Aorta (tissue), 5 donors: ENCODE measurements around the gene PDE4A. TPM values are rescaled to one million over a fixed set of nuclear protein-coding genes. Genes with fewer than 3 reads are reported as not detected.

ENCODE experiments used
- ATAC-seq: fragments of 200-7000 bp; cut with Tn5 transposase; one replicate; pipeline ENCODE4 v1.9.1; 2022; ENCODE audit warnings: moderate library complexity; ENCODE audit not compliant: low FRiP score
- DNase-seq, 2 donors: peaks; one replicate each; pipeline ENCODE4 v3.0.0-alpha.2; 2020
- H3K27ac ChIP-seq, 2 donors: one replicate each; pipeline ENCODE4 v1.5.1; 2013; ENCODE audit warnings: low read length in 2 of 2, mild to moderate bottlenecking in 2 of 2, moderate library complexity in 2 of 2, control low read depth in 1 of 2, inconsistent platforms in 1 of 2, low read depth in 1 of 2
- H3K27me3 ChIP-seq, 2 donors: one replicate each; pipeline ENCODE4 v1.6.1; 2013; ENCODE audit warnings: control low read depth in 1 of 2, low read length in 1 of 2, mild to moderate bottlenecking in 1 of 2, moderate library complexity in 1 of 2; ENCODE audit not compliant: insufficient read depth in 2 of 2, control insufficient read depth in 1 of 2
- H3K36me3 ChIP-seq, 2 donors: one replicate each; pipeline ENCODE4 v1.6.1; 2013; ENCODE audit warnings: control low read depth in 1 of 2, low read length in 1 of 2, mild to moderate bottlenecking in 1 of 2; ENCODE audit not compliant: insufficient read depth in 2 of 2, control insufficient read depth in 1 of 2
- H3K4me1 ChIP-seq, 2 donors: one replicate each; pipeline ENCODE4 v1.6.1; 2013; ENCODE audit warnings: low read length in 2 of 2, control low read depth in 1 of 2, mild to moderate bottlenecking in 1 of 2, moderate library complexity in 1 of 2; ENCODE audit not compliant: insufficient read depth in 2 of 2, control insufficient read depth in 1 of 2
- H3K4me3 ChIP-seq, 2 donors: one replicate each; pipeline ENCODE4 v1.5.1; 2013; ENCODE audit warnings: low read length in 2 of 2, control low read depth in 1 of 2, mild to moderate bottlenecking in 1 of 2
- H3K9me3 ChIP-seq: one replicate; pipeline ENCODE4 v1.6.1; 2013; ENCODE audit warnings: mild to moderate bottlenecking, low read length; ENCODE audit not compliant: control insufficient read depth
- WGBS, 2 donors: extraction: QIAGEN DNeasy Blood & Tissue Kit; methylation state at CpG; one replicate each; pipeline ENCODE4 v1.1.7; 2013; 5-methylcytosine and 5-hydroxymethylcytosine counted together
- intact Hi-C, 2 donors: fragments of 100-400 bp; cut with DNase I; formaldehyde crosslinking; loops; one replicate each; pipeline versions ENCODE4 v1.14.2 to v1.15.0; 2022
- polyA plus RNA-seq, 2 donors: library from polyadenylated mRNA; stranded (reverse); fragments of 200-250 nt; gene quantifications; one replicate each; pipeline ENCODE4 v1.2.3, GENCODE V29; 2013
- total RNA-seq, 2 donors: library from RNA; stranded (reverse); fragmentation: NEBNext Ultra II Directional; extraction: Animal tissue kit (Norgen Biotek cat#: 25700); gene quantifications; one replicate each; pipeline ENCODE4 v1.2.1, GENCODE V29; 2021
- donor health status: healthy with polysubstance abuse.
- donor health status: Bipolar disorder and iron deficiency.
- donor health status: DM: no; HTN: no; CAD: no.
- donor health status: DM: no; HTN: no; CAD: no.
- donor health status: DM: yes; HTN: yes; CAD: no.

PDE4A gene
- total and polyA plus RNA-seq, 4 donors: 8.6 to 30.2 (median 13.0) TPM

- WGBS, 2 donors: 3 to 4% methylated on average over 62 to 73 of the region's 73 CpGs
- DNase-seq: peak; percentile 66 to 84
These were observed 82.9 kb downstream of the PDE4A start, which contains the start of gene KEAP1 for GRCh38 chr19:10503002-10503789. Gene KEAP1 (minus strand): TSS chr19:10503356. CDS start chr19:10500033, 3,323 bp downstream.

GRCh38 chr19:10505583-10506229, 85.4 kb downstream of the PDE4A start:
- H3K4me1 ChIP-seq: no peaks in the 10 kb centered on the region
- intact Hi-C loops: no loop called here
- no peak overlapping the region for H3K27ac ChIP-seq
- H3K9me3 ChIP-seq: no peaks in the 10 kb centered on the region
- no peaks in the 10 kb centered on the region for H3K27me3 ChIP-seq
- peak; percentile 85 to 92 for DNase-seq
- H3K4me3 ChIP-seq: no peak overlapping the region
- no peaks in the 10 kb centered on the region for H3K36me3 ChIP-seq
- ATAC-seq: peak; percentile 53
- 30 to 31% methylated on average over 17 of the region's 17 CpGs for WGBS, 2 donors

More at GRCh38 chr19:10503002-10503789, 82.9 kb downstream of the PDE4A start, which contains the start of gene KEAP1:
- Histone ChIP-seq H3K9me3 (no peaks in the 10 kb centered on the region), H3K4me1 (no peaks in the 10 kb centered on the region), H3K27ac (peak within 1 kb of the TSS; percentile 47 to 88), H3K27me3 (no peaks in the 10 kb centered on the region), H3K4me3 (peak within 1 kb of the TSS; percentile 70 to 77), H3K36me3 (peaks cover 0 to 2% of the 10 kb centered on the region in 2 donors)
- ATAC-seq: peak; percentile 42
- intact Hi-C loops: loop anchor here in 1 of 2 donors (5.0 kb wide), 1 partner anchor 64 kb away; the partner anchor contains the start of genes CDKN2D and KRI1

- no peak for ATAC-seq
- H3K36me3 ChIP-seq: no peaks in the 10 kb centered on the region
- no peaks in the 10 kb centered on the region for H3K27me3 ChIP-seq
- WGBS, 2 donors: 87 to 88% methylated on average over 15 to 16 of the region's 16 CpGs
- H3K27ac ChIP-seq: no peak overlapping the region
- no peak overlapping the region for H3K4me3 ChIP-seq
- DNase-seq: no peak
- no peaks in the 10 kb centered on the region for H3K9me3 ChIP-seq
- intact Hi-C loops: no loop called here
- no peaks in the 10 kb centered on the region for H3K4me1 ChIP-seq
These were observed 87.7 kb downstream of the PDE4A start for GRCh38 chr19:10508036-10508435.

- intact Hi-C loops: no loop called here
- Histone ChIP-seq H3K4me3 (no peak overlapping the region), H3K27me3 (no peaks in the 10 kb centered on the region), H3K36me3 (no peaks in the 10 kb centered on the region), H3K27ac (no peak overlapping the region), H3K4me1 (no peaks in the 10 kb centered on the region), H3K9me3 (no peaks in the 10 kb centered on the region)
- 86% methylated on average over 3 of the region's 3 CpGs for WGBS, 2 donors
- DNase-seq (no peak), ATAC-seq (no peak)
These were observed 88.4 kb downstream of the PDE4A start for GRCh38 chr19:10508707-10509106.

GRCh38 chr19:10510301-10510802, 90.0 kb downstream of the PDE4A start:
- H3K27ac ChIP-seq: no peak overlapping the region
- H3K4me1 ChIP-seq: no peaks in the 10 kb centered on the region
- H3K36me3 ChIP-seq: no peaks in the 10 kb centered on the region
- no peaks in the 10 kb centered on the region for H3K27me3 ChIP-seq
- H3K4me3 ChIP-seq: no peak overlapping the region
- no peaks in the 10 kb centered on the region for H3K9me3 ChIP-seq
- WGBS, 2 donors: 12% methylated on average over 15 of the region's 15 CpGs
- ATAC-seq: no peak
- peak in 1 of 2 donors; percentile 71 for DNase-seq
- intact Hi-C loops: no loop called here

- intact Hi-C loops: no loop called here
- Histone ChIP-seq H3K9me3 (no peaks in the 10 kb centered on the region), H3K36me3 (no peaks in the 10 kb centered on the region), H3K4me3 (no peak overlapping the region), H3K27ac (no peak overlapping the region), H3K27me3 (no peaks in the 10 kb centered on the region), H3K4me1 (no peaks in the 10 kb centered on the region)
- DNase-seq (no peak), ATAC-seq (no peak)
- WGBS, 2 donors: 90 to 92% methylated on average over 7 of the region's 7 CpGs
These were observed 92.9 kb downstream of the PDE4A start for GRCh38 chr19:10513223-10513622.

- Histone ChIP-seq H3K27me3 (no peaks in the 10 kb centered on the region), H3K27ac (no peak overlapping the region), H3K4me1 (no peaks in the 10 kb centered on the region), H3K9me3 (no peaks in the 10 kb centered on the region), H3K36me3 (no peaks in the 10 kb centered on the region), H3K4me3 (no peak overlapping the region)
- ATAC-seq (no peak), DNase-seq (no peak)
- WGBS, 2 donors: 37 to 42% methylated on average over 97 to 107 of the region's 107 CpGs
- intact Hi-C loops: no loop called here
These were observed 94.1 kb downstream of the PDE4A start for GRCh38 chr19:10514211-10515145.

GRCh38 chr19:10516064-10516385, 95.7 kb downstream of the PDE4A start:
- no peaks in the 10 kb centered on the region for H3K27me3 ChIP-seq
- WGBS, 2 donors: 93 to 96% methylated on average over 5 of the region's 5 CpGs
- ATAC-seq: no peak
- DNase-seq: no peak
- H3K4me1 ChIP-seq: no peaks in the 10 kb centered on the region
- intact Hi-C loops: no loop called here
- no peak overlapping the region for H3K27ac ChIP-seq
- no peaks in the 10 kb centered on the region for H3K36me3 ChIP-seq
- no peaks in the 10 kb centered on the region for H3K9me3 ChIP-seq
- H3K4me3 ChIP-seq: no peak overlapping the region
